SJCRH30 (cell line): ENCODE measurements around the gene AUH. TPM values are rescaled to one million over a fixed set of nuclear protein-coding genes. Genes with fewer than 3 reads are reported as not detected.

ENCODE experiments used
- DNase-seq, 2 experiments: peaks; one replicate each; pipeline ENCODE4 v3.0.0-alpha.2; 2015 to 2020
- H3K27ac ChIP-seq: fragments of 250-450 bp; sonication (Bioruptor Pico); 2 replicates; pipeline ENCODE4 v1.5.1; 2020; ENCODE audit warnings: mild to moderate bottlenecking, moderate library complexity
- H3K27me3 ChIP-seq: fragments of 250-450 bp; sonication (Bioruptor Pico); 2 replicates; pipeline ENCODE4 v1.5.1; 2020; ENCODE audit warnings: mild to moderate bottlenecking, moderate library complexity
- H3K36me3 ChIP-seq: fragments of 250-450 bp; sonication (Bioruptor Pico); 2 replicates; pipeline ENCODE4 v1.5.1; 2020; ENCODE audit warnings: mild to moderate bottlenecking, moderate library complexity
- H3K4me1 ChIP-seq: fragments of 250-450 bp; sonication (Bioruptor Pico); 2 replicates; pipeline ENCODE4 v1.5.1; 2020; ENCODE audit warnings: mild to moderate bottlenecking, moderate library complexity
- H3K4me3 ChIP-seq: fragments of 250-450 bp; sonication (Bioruptor Pico); 2 replicates; pipeline ENCODE4 v1.5.1; 2020; ENCODE audit warnings: mild to moderate bottlenecking, moderate library complexity
- H3K9me3 ChIP-seq: fragments of 250-450 bp; sonication (Bioruptor Pico); replicated peaks from 2 replicates; pipeline ENCODE4 v1.5.1; 2020; ENCODE audit warnings: mild to moderate bottlenecking, moderate library complexity
- total RNA-seq: library from RNA; depleted of rRNA; stranded (reverse); fragments of >200 nt; shearing (Covaris generic); gene quantifications from 2 replicates; pipeline ENCODE4 v1.2.3, GENCODE V29; 2014

The AUH gene
- total RNA-seq, 1 experiment from 2014 or later: 16.5 TPM

- no peaks in the 10 kb centered on the region for H3K27me3 ChIP-seq
- H3K27ac ChIP-seq: no peak overlapping the region
- peaks cover 4% of the 10 kb centered on the region for H3K4me1 ChIP-seq
- no peak for DNase-seq
- H3K4me3 ChIP-seq: no peak overlapping the region
- H3K9me3 ChIP-seq: no peaks in the 10 kb centered on the region
- H3K36me3 ChIP-seq: no peaks in the 10 kb centered on the region
Observed at GRCh38 chr9:91186632-91187108, 175.0 kb downstream of the AUH start.

- H3K27ac ChIP-seq: no peak overlapping the region
- DNase-seq: no peak
- no peaks in the 10 kb centered on the region for H3K36me3 ChIP-seq
- no peaks in the 10 kb centered on the region for H3K9me3 ChIP-seq
- no peak overlapping the region for H3K4me3 ChIP-seq
- H3K27me3 ChIP-seq: no peaks in the 10 kb centered on the region
- no peaks in the 10 kb centered on the region for H3K4me1 ChIP-seq
Observed at GRCh38 chr9:91185193-91185886, 176.4 kb downstream of the AUH start.

- Histone ChIP-seq H3K9me3 (no peaks in the 10 kb centered on the region), H3K36me3 (no peaks in the 10 kb centered on the region), H3K27ac (no peak overlapping the region), H3K27me3 (no peaks in the 10 kb centered on the region), H3K4me3 (no peak overlapping the region), H3K4me1 (no peaks in the 10 kb centered on the region)
- no peak for DNase-seq
Observed at GRCh38 chr9:91182429-91183225, 179.1 kb downstream of the AUH start.

GRCh38 chr9:91181541-91181940 is 180.2 kb downstream of the AUH start:
- no peak overlapping the region for H3K4me3 ChIP-seq
- H3K27me3 ChIP-seq: no peaks in the 10 kb centered on the region
- DNase-seq: no peak
- no peaks in the 10 kb centered on the region for H3K4me1 ChIP-seq
- H3K27ac ChIP-seq: no peak overlapping the region
- H3K9me3 ChIP-seq: no peaks in the 10 kb centered on the region
- no peaks in the 10 kb centered on the region for H3K36me3 ChIP-seq

- no peak overlapping the region for H3K27ac ChIP-seq
Observed at GRCh38 chr9:91180930-91181268, 180.8 kb downstream of the AUH start.

GRCh38 chr9:91180240-91180929 is 181.3 kb downstream of the AUH start:
- Histone ChIP-seq H3K27me3 (no peaks in the 10 kb centered on the region), H3K9me3 (no peaks in the 10 kb centered on the region; the same call in 1 of the 2 replicates), H3K4me3 (no peak overlapping the region), H3K4me1 (no peaks in the 10 kb centered on the region), H3K27ac (no peak overlapping the region), H3K36me3 (no peaks in the 10 kb centered on the region)
- DNase-seq: no peak

More at GRCh38 chr9:91180930-91181268, 180.8 kb downstream of the AUH start:
- Histone ChIP-seq H3K4me1 (no peaks in the 10 kb centered on the region), H3K9me3 (no peaks in the 10 kb centered on the region), H3K36me3 (no peaks in the 10 kb centered on the region), H3K27me3 (no peaks in the 10 kb centered on the region), H3K4me3 (no peak overlapping the region)
- no peak for DNase-seq

- Histone ChIP-seq H3K36me3 (no peaks in the 10 kb centered on the region), H3K4me1 (no peaks in the 10 kb centered on the region)
- no peak for DNase-seq
Observed at GRCh38 chr9:91179237-91180138, 182.2 kb downstream of the AUH start.

GRCh38 chr9:91178281-91179236 is 183.2 kb downstream of the AUH start:
- Histone ChIP-seq H3K4me3 (no peak overlapping the region), H3K27ac (no peak overlapping the region), H3K4me1 (no peaks in the 10 kb centered on the region), H3K9me3 (no peaks in the 10 kb centered on the region; the same call in 1 of the 2 replicates), H3K36me3 (no peaks in the 10 kb centered on the region), H3K27me3 (no peaks in the 10 kb centered on the region)
- DNase-seq: no peak

More at GRCh38 chr9:91179237-91180138, 182.2 kb downstream of the AUH start:
- no peaks in the 10 kb centered on the region; the same call in 1 of the 2 replicates for H3K9me3 ChIP-seq
- no peak overlapping the region for H3K27ac ChIP-seq
- no peaks in the 10 kb centered on the region for H3K27me3 ChIP-seq
- H3K4me3 ChIP-seq: no peak overlapping the region

GRCh38 chr9:91177661-91178280 is 183.9 kb downstream of the AUH start:
- DNase-seq: no peak
- Histone ChIP-seq H3K4me1 (no peaks in the 10 kb centered on the region), H3K4me3 (no peak overlapping the region), H3K27me3 (no peaks in the 10 kb centered on the region), H3K9me3 (no peaks in the 10 kb centered on the region; the same call in 1 of the 2 replicates), H3K36me3 (no peaks in the 10 kb centered on the region), H3K27ac (no peak overlapping the region)

- no peak overlapping the region for H3K27ac ChIP-seq
- no peaks in the 10 kb centered on the region for H3K36me3 ChIP-seq
- no peaks in the 10 kb centered on the region for H3K4me1 ChIP-seq
- DNase-seq: no peak
- H3K9me3 ChIP-seq: no peaks in the 10 kb centered on the region; the same call in 1 of the 2 replicates
- no peak overlapping the region for H3K4me3 ChIP-seq
- H3K27me3 ChIP-seq: no peaks in the 10 kb centered on the region
Observed at GRCh38 chr9:91177081-91177480, 184.6 kb downstream of the AUH start.

- Histone ChIP-seq H3K27me3 (no peaks in the 10 kb centered on the region), H3K4me3 (no peak overlapping the region), H3K9me3 (no peaks in the 10 kb centered on the region; the same call in 1 of the 2 replicates), H3K36me3 (no peaks in the 10 kb centered on the region), H3K4me1 (no peaks in the 10 kb centered on the region), H3K27ac (no peak overlapping the region)
- no peak for DNase-seq
Observed at GRCh38 chr9:91176426-91176825, 185.3 kb downstream of the AUH start.

- Histone ChIP-seq H3K4me1 (no peaks in the 10 kb centered on the region), H3K27me3 (no peaks in the 10 kb centered on the region), H3K27ac (no peak overlapping the region), H3K9me3 (peaks cover 7% of the 10 kb centered on the region), H3K36me3 (no peaks in the 10 kb centered on the region), H3K4me3 (no peak overlapping the region)
- no peak for DNase-seq
Observed at GRCh38 chr9:91174772-91175171, 186.9 kb downstream of the AUH start.

GRCh38 chr9:91172329-91172728 is 189.4 kb downstream of the AUH start:
- peaks cover 7% of the 10 kb centered on the region for H3K9me3 ChIP-seq

More at GRCh38 chr9:91172329-91172728, 189.4 kb downstream of the AUH start:
- no peak for DNase-seq
- no peaks in the 10 kb centered on the region for H3K4me1 ChIP-seq
- no peaks in the 10 kb centered on the region for H3K36me3 ChIP-seq
- no peak overlapping the region for H3K27ac ChIP-seq
- H3K4me3 ChIP-seq: no peak overlapping the region
- no peaks in the 10 kb centered on the region for H3K27me3 ChIP-seq
